ENCODE results near the gene FCRL6.
A peak's percentile ranks its signal among the peaks of the same experiment; 100 is the strongest.

- TF ChIP-seq CTCF (IDR thresholded peaks at IDR 0.05; ENCODE audit: low read depth, low read length, poor library complexity, severe bottlenecking), result peak; percentile 72
- no peak for TF ChIP-seq EZH2phosphoT487 (IDR thresholded peaks at IDR 0.05; ENCODE audit: borderline replicate concordance, low read length)
Observed at GRCh38 chr1:159780583-159781582, 21.3 kb upstream of the FCRL6 start, which contains the start of gene DUSP23.
